Activated naive CD4-positive, alpha-beta T cell treated with anti-CD3 and anti-CD28 coated beads, Interleukin-2, amount 50 U/mL, for 24 hours (primary cell): Measurements from ENCODE around the gene TEDDM1.

Source experiments
- H3K27ac Mint-ChIP-seq: one replicate; pipeline ENCODE4 v1.8.0; 2021; ENCODE audit warnings: mild to moderate bottlenecking, mixed read lengths
- H3K27me3 Mint-ChIP-seq: one replicate; pipeline ENCODE4 v1.8.0; 2021; ENCODE audit warnings: mixed read lengths
- H3K36me3 Mint-ChIP-seq: one replicate; pipeline ENCODE4 v1.8.0; 2021; ENCODE audit warnings: mixed read lengths
- H3K4me1 Mint-ChIP-seq: one replicate; pipeline ENCODE4 v1.8.0; 2021; ENCODE audit warnings: mixed read lengths
- H3K4me3 Mint-ChIP-seq: one replicate; pipeline ENCODE4 v1.8.0; 2021; ENCODE audit warnings: mild to moderate bottlenecking, mixed read lengths
- H3K9me3 Mint-ChIP-seq: one replicate; pipeline ENCODE4 v1.8.0; 2021; ENCODE audit warnings: mixed read lengths

The TEDDM1 gene

DNA sequence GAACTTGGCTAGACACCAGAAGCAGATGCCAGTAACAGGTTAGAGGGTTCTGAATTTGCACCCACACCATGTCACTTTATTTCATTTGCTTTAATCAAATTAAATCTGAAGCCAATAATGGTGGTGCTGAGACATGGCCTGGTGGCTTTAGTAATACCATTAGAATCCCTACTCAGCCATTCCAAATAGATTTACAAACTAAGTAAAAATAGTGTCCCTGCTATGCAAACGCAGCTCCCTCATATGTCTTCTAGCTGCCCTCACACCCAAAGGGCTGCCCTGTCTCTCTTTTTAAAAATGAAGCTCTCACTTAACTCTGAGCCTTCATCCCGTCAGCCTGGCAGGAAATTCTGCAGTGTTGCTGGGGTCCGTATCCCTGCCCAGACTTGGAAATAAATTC, 29.9 kb downstream of the TEDDM1 start:
- Mint-ChIP-seq H3K36me3 (no peaks in the 10 kb centered on the region), H3K4me1 (no peaks in the 10 kb centered on the region), H3K27me3 (peaks cover 2% of the 10 kb centered on the region), H3K27ac (no peak overlapping the region), H3K4me3 (no peak overlapping the region), H3K9me3 (peaks cover 4% of the 10 kb centered on the region)

DNA sequence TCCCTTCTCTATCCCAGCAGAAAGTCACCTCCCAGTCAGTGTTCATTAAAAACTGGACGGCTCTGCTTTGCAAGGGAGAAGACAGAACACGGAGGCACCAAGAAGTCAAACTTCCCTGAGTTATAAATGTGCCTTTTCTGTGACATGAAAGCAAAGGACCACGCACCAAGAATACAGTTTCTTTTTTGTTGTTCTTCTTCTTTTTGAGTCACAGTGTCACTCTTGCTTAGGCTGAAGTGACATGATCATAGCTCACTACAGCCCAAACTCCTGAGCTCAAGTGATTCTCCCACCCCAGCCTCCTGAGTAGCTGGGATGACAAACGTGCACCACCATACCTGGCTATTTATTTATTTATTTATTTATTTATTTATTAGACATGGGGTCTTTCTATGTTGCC, 31.6 kb downstream of the TEDDM1 start:
- Mint-ChIP-seq H3K36me3 (no peaks in the 10 kb centered on the region), H3K27me3 (peaks cover 2% of the 10 kb centered on the region), H3K4me1 (no peaks in the 10 kb centered on the region), H3K9me3 (peaks cover 4% of the 10 kb centered on the region), H3K4me3 (no peak overlapping the region), H3K27ac (no peak overlapping the region)

GRCh38 chr1:182368358-182368757, 32.1 kb downstream of the TEDDM1 start:
- Mint-ChIP-seq H3K36me3 (no peaks in the 10 kb centered on the region), H3K9me3 (peaks cover 4% of the 10 kb centered on the region), H3K27ac (no peak overlapping the region), H3K27me3 (peaks cover 2% of the 10 kb centered on the region), H3K4me1 (no peaks in the 10 kb centered on the region), H3K4me3 (no peak overlapping the region)

DNA sequence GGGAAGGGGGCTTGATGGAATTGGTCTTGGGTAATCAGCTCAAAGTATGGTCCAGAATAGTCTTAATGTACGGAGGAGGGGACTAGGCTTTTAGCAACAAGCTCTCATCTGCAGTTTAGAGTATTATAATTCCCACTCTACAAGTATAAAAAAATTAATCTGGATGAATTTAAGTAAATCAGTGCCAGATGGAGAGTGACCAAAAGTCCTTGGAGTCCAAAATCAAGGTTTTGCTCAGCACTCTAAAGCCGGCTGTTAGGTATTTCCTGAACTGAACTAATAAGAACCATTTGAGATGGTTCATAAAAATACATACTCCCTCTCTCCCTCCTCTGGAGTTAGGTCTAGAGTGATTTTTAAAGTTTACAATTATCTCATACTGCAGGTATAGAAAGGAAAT, 32.5 kb downstream of the TEDDM1 start:
- Mint-ChIP-seq H3K9me3 (peaks cover 4% of the 10 kb centered on the region), H3K36me3 (no peaks in the 10 kb centered on the region), H3K27ac (no peak overlapping the region), H3K4me1 (no peaks in the 10 kb centered on the region), H3K27me3 (peaks cover 2% of the 10 kb centered on the region), H3K4me3 (no peak overlapping the region)

GRCh38 chr1:182366596-182366995, 33.9 kb downstream of the TEDDM1 start:
- Mint-ChIP-seq H3K9me3 (peaks cover 4% of the 10 kb centered on the region), H3K4me3 (no peak overlapping the region), H3K4me1 (no peaks in the 10 kb centered on the region), H3K27ac (no peak overlapping the region), H3K36me3 (no peaks in the 10 kb centered on the region), H3K27me3 (peaks cover 2% of the 10 kb centered on the region)

- Mint-ChIP-seq H3K27me3 (no peaks in the 10 kb centered on the region), H3K4me1 (no peaks in the 10 kb centered on the region), H3K27ac (no peak overlapping the region), H3K4me3 (no peak overlapping the region), H3K36me3 (no peaks in the 10 kb centered on the region), H3K9me3 (no peaks in the 10 kb centered on the region)
Measured at GRCh38 chr1:182359645-182360044, 40.8 kb downstream of the TEDDM1 start.

GRCh38 chr1:182357913-182358312, 42.6 kb downstream of the TEDDM1 start:
- no peaks in the 10 kb centered on the region for H3K36me3 Mint-ChIP-seq
- H3K4me3 Mint-ChIP-seq: no peak overlapping the region
- peaks cover 1% of the 10 kb centered on the region for H3K27me3 Mint-ChIP-seq
- H3K9me3 Mint-ChIP-seq: no peaks in the 10 kb centered on the region
- no peaks in the 10 kb centered on the region for H3K4me1 Mint-ChIP-seq
- H3K27ac Mint-ChIP-seq: no peak overlapping the region

GRCh38 chr1:182357171-182357570, 43.3 kb downstream of the TEDDM1 start:
- Mint-ChIP-seq H3K4me1 (no peaks in the 10 kb centered on the region), H3K27ac (no peak overlapping the region), H3K27me3 (peaks cover 1% of the 10 kb centered on the region), H3K9me3 (no peaks in the 10 kb centered on the region), H3K36me3 (no peaks in the 10 kb centered on the region), H3K4me3 (no peak overlapping the region)

DNA sequence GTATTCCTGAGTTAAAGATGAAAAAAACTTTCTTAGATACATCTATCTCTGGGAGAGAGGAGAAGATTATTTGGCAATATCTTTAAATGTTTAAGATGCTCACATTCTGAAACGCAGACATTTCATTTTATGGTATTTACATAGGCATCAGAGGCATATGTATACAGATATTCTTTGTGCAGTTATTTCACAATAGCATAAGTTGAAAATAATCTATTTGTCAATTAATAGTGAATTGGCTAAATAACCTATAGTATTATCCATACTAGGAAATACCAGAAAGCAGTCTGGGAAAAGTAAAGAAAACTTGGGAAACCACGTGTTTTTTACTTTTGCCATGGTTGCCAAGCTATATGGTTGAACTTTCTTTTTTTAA, 44.8 kb downstream of the TEDDM1 start:
- Mint-ChIP-seq H3K27me3 (peaks cover 1% of the 10 kb centered on the region), H3K4me3 (no peak overlapping the region), H3K4me1 (no peaks in the 10 kb centered on the region), H3K27ac (no peak overlapping the region), H3K36me3 (no peaks in the 10 kb centered on the region), H3K9me3 (no peaks in the 10 kb centered on the region)

- Mint-ChIP-seq H3K4me3 (no peak overlapping the region), H3K27ac (no peak overlapping the region), H3K36me3 (no peaks in the 10 kb centered on the region), H3K9me3 (no peaks in the 10 kb centered on the region), H3K4me1 (no peaks in the 10 kb centered on the region), H3K27me3 (peaks cover 1% of the 10 kb centered on the region)
Measured at GRCh38 chr1:182351790-182352364, 48.6 kb downstream of the TEDDM1 start.

DNA sequence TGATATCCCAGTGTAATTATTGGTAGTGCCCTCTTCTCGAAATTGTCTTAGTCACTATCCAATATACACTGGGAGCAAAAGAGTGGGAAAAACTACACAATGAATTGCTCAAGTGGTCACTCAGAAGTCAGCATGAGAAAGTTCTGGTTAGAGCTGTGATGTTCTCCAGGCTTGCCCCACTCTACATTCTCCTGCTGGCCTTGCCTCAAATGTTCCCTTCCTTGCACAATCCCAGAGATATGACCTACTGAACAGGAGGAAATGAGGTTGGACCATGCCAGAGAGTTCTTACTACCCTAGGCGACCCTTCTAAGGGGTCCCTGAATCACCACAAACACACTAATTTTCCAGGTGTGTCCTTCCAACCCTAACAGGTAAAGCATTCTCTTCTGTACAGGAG, 49.6 kb downstream of the TEDDM1 start:
- no peak overlapping the region for H3K27ac Mint-ChIP-seq
- peaks cover 1% of the 10 kb centered on the region for H3K27me3 Mint-ChIP-seq
- H3K9me3 Mint-ChIP-seq: no peaks in the 10 kb centered on the region
- H3K4me1 Mint-ChIP-seq: no peaks in the 10 kb centered on the region
- no peak overlapping the region for H3K4me3 Mint-ChIP-seq
- H3K36me3 Mint-ChIP-seq: no peaks in the 10 kb centered on the region

DNA sequence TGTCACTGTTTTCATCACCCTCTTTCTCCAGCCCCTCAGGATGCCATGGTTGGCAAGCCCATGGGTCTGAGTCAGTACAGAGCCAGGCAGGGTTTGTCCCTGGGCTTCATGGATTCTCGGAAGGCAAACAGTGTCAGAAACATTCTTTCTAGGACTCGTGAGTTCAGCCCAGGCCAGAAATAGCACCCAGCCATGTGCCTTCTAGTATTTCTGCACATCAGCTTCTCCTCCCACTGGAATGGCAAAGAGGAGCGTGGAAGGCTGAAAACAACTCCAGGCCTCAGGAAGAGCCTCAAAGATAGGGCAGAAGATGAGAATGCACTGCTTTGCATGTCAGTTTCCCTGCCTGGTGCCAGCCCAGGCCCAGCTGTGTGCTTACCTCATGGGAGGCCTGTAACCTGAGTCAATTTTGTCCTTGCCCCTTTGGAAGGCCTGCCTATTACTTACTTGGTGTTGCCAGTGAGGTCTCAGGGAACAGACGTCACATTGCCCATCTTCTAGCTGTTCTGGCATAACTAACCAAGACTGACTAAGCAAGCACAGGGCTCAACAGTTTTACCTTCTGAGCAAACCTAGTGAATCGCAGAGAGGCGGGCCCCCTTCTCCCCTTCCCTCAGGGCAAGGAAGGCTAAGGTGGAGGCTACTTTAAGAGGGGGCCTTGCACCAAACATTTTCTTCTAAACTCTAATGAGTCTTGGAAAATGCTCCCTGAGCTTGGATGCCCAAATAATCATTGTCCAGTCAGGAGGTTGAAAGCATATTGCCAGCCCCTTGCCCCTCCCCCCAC, 51.3 kb downstream of the TEDDM1 start:
- Mint-ChIP-seq H3K27ac (no peak overlapping the region), H3K4me3 (no peak overlapping the region), H3K4me1 (no peaks in the 10 kb centered on the region), H3K9me3 (no peaks in the 10 kb centered on the region), H3K27me3 (no peaks in the 10 kb centered on the region), H3K36me3 (no peaks in the 10 kb centered on the region)
